K562 (cell line): ENCODE results near the gene ATP2A1. TPM values are rescaled to one million over a fixed set of nuclear protein-coding genes. Genes with fewer than 3 reads are reported as not detected.
A peak's percentile ranks its signal among the peaks of the same experiment; 100 is the strongest.

Experiments
- BCLAF1 ChIP-seq, 2 experiments: fragments of 450-650 bp in 1 of 2; IDR thresholded peaks; 2 replicates each; pipeline ENCODE4 v1.6.1; 2011 to 2017; ENCODE audit warnings: low read depth in 2 of 2, antibody characterized with exemption in 1 of 2, borderline replicate concordance in 1 of 2, low read length in 1 of 2, mild to moderate bottlenecking in 1 of 2, mixed read lengths in 1 of 2; ENCODE audit not compliant: control insufficient read depth in 1 of 2
- CEBPG ChIP-seq, 3 experiments: fragments of 200-800 bp in 1 of 3; sonication (Bioruptor generic) in 1 of 3; sonication (generic) in 1 of 3; formaldehyde crosslinking in 1 of 3; IDR thresholded peaks in 2 of 3; conservative IDR thresholded peaks in 1 of 3; 2 replicates each; pipeline versions ENCODE4 v1.6.1 to v1.8.0; 2016 to 2022; ENCODE audit warnings: missing compliant biosample characterization in 2 of 3, missing genetic modification characterization in 2 of 3, mild to moderate bottlenecking in 1 of 3, missing genetic modification reagents in 1 of 3
- CREBBP ChIP-seq: IDR thresholded peaks from one replicate; pipeline ENCODE4 v1.6.1; 2012; ENCODE audit warnings: low read depth, mild to moderate bottlenecking, control low read depth, inconsistent platforms, low read length
- EGR1 ChIP-seq: fragments of 450-650 bp; conservative IDR thresholded peaks from 2 replicates; pipeline ENCODE4 v1.6.1; 2017; ENCODE audit warnings: mild to moderate bottlenecking
- ELF4 ChIP-seq: fragments of 450-650 bp; formaldehyde crosslinking; IDR thresholded peaks from 2 replicates; pipeline ENCODE4 v1.4.0; 2022; ENCODE audit warnings: missing genetic modification characterization
- HNRNPLL ChIP-seq: fragments of 200-400 bp; formaldehyde crosslinking; IDR thresholded peaks from 2 replicates; pipeline ENCODE4 v1.6.1; 2017; ENCODE audit warnings: low read length, low read depth, mild to moderate bottlenecking; ENCODE audit not compliant: poor library complexity, severe bottlenecking
- LEF1 ChIP-seq: fragments of 450-650 bp; IDR thresholded peaks from 2 replicates; pipeline ENCODE4 v1.6.1; 2016; ENCODE audit warnings: mild to moderate bottlenecking
- MAFG ChIP-seq: fragments of 450-650 bp; conservative IDR thresholded peaks from 2 replicates; pipeline ENCODE4 v1.6.1; 2016; ENCODE audit warnings: missing genetic modification characterization, missing compliant biosample characterization
- NR2C1 ChIP-seq, 2 experiments: fragments of 450-650 bp; IDR thresholded peaks; 2 replicates each; pipeline ENCODE4 v1.6.1; 2017; ENCODE audit warnings: mild to moderate bottlenecking in 2 of 2, antibody characterized with exemption in 1 of 2, inconsistent platforms in 1 of 2, missing compliant biosample characterization in 1 of 2, missing genetic modification characterization in 1 of 2
- PHF20 ChIP-seq: fragments of 450-650 bp; IDR thresholded peaks from 2 replicates; pipeline ENCODE4 v1.6.1; 2018; ENCODE audit not compliant: partially characterized antibody
- RFX1 ChIP-seq: fragments of 450-650 bp; IDR thresholded peaks from 2 replicates; pipeline ENCODE4 v1.6.1; 2016; ENCODE audit warnings: mild to moderate bottlenecking, moderate library complexity
- SIN3A ChIP-seq, 2 experiments: fragments of 150-350 bp in 1 of 2; IDR thresholded peaks; 2 replicates each; pipeline ENCODE4 v1.6.1; 2011 to 2016; ENCODE audit warnings: borderline replicate concordance in 2 of 2, low read depth in 2 of 2, low read length in 2 of 2, mild to moderate bottlenecking in 2 of 2, moderate library complexity in 2 of 2; ENCODE audit not compliant: control insufficient read depth in 1 of 2
- SREBF1 ChIP-seq: fragments of 150-350 bp; IDR thresholded peaks from 2 replicates; pipeline ENCODE4 v1.6.1; 2014; ENCODE audit warnings: antibody characterized with exemption, low read depth, low read length, borderline replicate concordance
- USF1 ChIP-seq: sonication (generic); formaldehyde crosslinking; IDR thresholded peaks from 2 replicates; pipeline ENCODE4 v1.9.0; 2022; ENCODE audit warnings: mild to moderate bottlenecking, missing genetic modification reagents
- ZEB2 ChIP-seq: fragments of 450-650 bp; IDR thresholded peaks from 2 replicates; pipeline ENCODE4 v1.6.1; 2016
- ZFP1 ChIP-seq: fragments of 450-650 bp; formaldehyde crosslinking; IDR thresholded peaks from 2 replicates; pipeline ENCODE4 v1.4.0; 2020; ENCODE audit warnings: mild to moderate bottlenecking, mixed read lengths
- ZHX1 ChIP-seq: fragments of 150-350 bp; conservative IDR thresholded peaks from 2 replicates; pipeline ENCODE4 v1.6.1; 2014; ENCODE audit warnings: low read length
- ZNF23 ChIP-seq: fragments of 250-450 bp; sonication (Bioruptor Pico); IDR thresholded peaks from 2 replicates; pipeline ENCODE4 v1.4.0; 2020; ENCODE audit warnings: mild to moderate bottlenecking
- ZNF253 ChIP-seq: fragments of 250-450 bp; sonication (Bioruptor Pico); conservative IDR thresholded peaks from 2 replicates; pipeline ENCODE4 v1.6.1; 2021; ENCODE audit warnings: mild to moderate bottlenecking
- ZNF583 ChIP-seq: fragments of 250-450 bp; sonication (Bioruptor Pico); IDR thresholded peaks from 2 replicates; pipeline ENCODE4 v1.4.0; 2020
- ZNF764 ChIP-seq: fragments of 250-450 bp; sonication (Bioruptor Pico); IDR thresholded peaks from 2 replicates; pipeline ENCODE4 v1.4.0; 2020; ENCODE audit warnings: low read depth, mild to moderate bottlenecking, moderate library complexity
- polyA plus RNA-seq, 8 experiments: library from polyadenylated mRNA; depleted of rRNA in 4 of 8; stranded (reverse) in 5 of 8; unstranded in 3 of 8; fragments of >200 nt; fragmentation: Nextera tagmentation in 2 of 8; fragmentation: Illumina TruSeq in 1 of 8; extraction: Ambion mirVana in 2 of 8; extraction: Trizol in 1 of 8; gene quantifications; 2 replicates each; pipeline versions ENCODE4 v1.2.1 to v1.2.3, GENCODE V29; 2011 to 2014; ENCODE audit warnings: inconsistent platforms in 1 of 8, missing spikeins in 1 of 8
- total RNA-seq, 7 experiments: library from RNA; depleted of rRNA in 6 of 7; stranded (reverse); fragments of >200 nt in 6 of 7; fragmentation: Illumina TruSeq in 2 of 7; extraction: Trizol in 2 of 7; gene quantifications; 2 replicates each; pipeline versions ENCODE4 v1.2.1 to v1.2.3, GENCODE V29; 2011 to 2021; ENCODE audit warnings: low replicate concordance in 1 of 7

Gene ATP2A1
- total and polyA plus RNA-seq, 9 of the 15 experiments (the other 6 are each of a cell fraction or from before 2014, with no cell fraction given) = 0.25 to 2.6 (median 0.65) TPM

GRCh38 chr16:28924762-28925385 is 46.6 kb downstream of the ATP2A1 start, which contains the start of gene RABEP2 (continued):
- TF ChIP-seq CEBPG (CRISPR knock-in tag; IDR thresholded peaks at IDR 0.05) (no peak), CEBPG (tag; conservative IDR thresholded peaks at IDR 0.05 in 1 of 2, IDR thresholded peaks at IDR 0.05 in 1 of 2) (no peak), USF1 (no peak), ELF4 (CRISPR knock-in tag) (peak; percentile 60), HNRNPLL (peak; percentile 96), EGR1 (peak; percentile 70), ZNF583 (CRISPR knock-in tag) (no peak), RFX1 (no peak), ZNF23 (CRISPR knock-in tag) (no peak), SIN3A (IDR thresholded peaks at IDR 0.05; ENCODE audit: borderline replicate concordance in 2 of 2, control insufficient read depth in 1 of 2, low read depth in 2 of 2, low read length in 2 of 2) (peak in 1 of 2 experiments; percentile 57; a peak in 1 of 4 replicates), SREBF1 (no peak), PHF20 (peak; percentile 76), ZFP1 (CRISPR knock-in tag) (no peak), ZNF253 (CRISPR knock-in tag) (no peak), MAFG (tag) (no peak), BCLAF1 (IDR thresholded peaks at IDR 0.05; ENCODE audit: borderline replicate concordance in 1 of 2, control insufficient read depth in 1 of 2, low read depth in 2 of 2, low read length in 1 of 2) (no peak), LEF1 (no peak), NR2C1 (IDR thresholded peaks at IDR 0.05) (no peak), NR2C1 (tag; IDR thresholded peaks at IDR 0.05) (no peak), CREBBP (no peak), ZHX1 (no peak), ZNF764 (no peak), ZEB2 (peak; percentile 86; the same call in 1 of the 2 replicates)
